H1 (cell line): ENCODE measurements around the gene NINJ2. TPM values are rescaled to one million over a fixed set of nuclear protein-coding genes. Genes with fewer than 3 reads are reported as not detected.

Experiments
- CTCF ChIA-PET: fragments of 300-600 bp; sonication (Branson Sonifier 250); formaldehyde crosslinking; loops from one replicate; lab custom pipeline; 2021; ENCODE audit not compliant: partially characterized antibody; lab: Charles Lee
- POLR2A ChIA-PET: fragments of 300-600 bp; sonication (Branson Sonifier 250); formaldehyde crosslinking; loops from one replicate; lab custom pipeline; 2021; ENCODE audit warnings: inconsistent platforms; ENCODE audit not compliant: partially characterized antibody; lab: Charles Lee
- DNase-seq, 2 experiments: peaks; one replicate each; pipeline versions ENCODE4 v3.0.0 to v3.0.0-alpha.2; 2010 to 2022; ENCODE audit warnings: low spot score in 2 of 2, low read depth in 1 of 2, mixed read lengths in 1 of 2
- FAIRE-seq: peaks from 2 replicates; lab custom pipeline; 2011; peaks lifted over from hg19 to GRCh38; lab: Jason Lieb, UNC
- H2AFZ ChIP-seq: 2 replicates; pipeline ENCODE4 v1.8.1; 2012; ENCODE audit warnings: low read length, inconsistent platforms
- H2AK5ac ChIP-seq: 2 replicates; pipeline ENCODE4 v1.6.1; 2013; ENCODE audit warnings: low read depth, low read length
- H2BK120ac ChIP-seq: replicated peaks from 2 replicates; pipeline ENCODE3; 2013; ENCODE audit warnings: low read depth, low read length, inconsistent platforms
- H2BK12ac ChIP-seq: 2 replicates; pipeline ENCODE4 v1.6.1; 2013; ENCODE audit warnings: low read depth, low read length
- H2BK15ac ChIP-seq: 2 replicates; pipeline ENCODE4 v1.6.1; 2013; ENCODE audit warnings: low read length
- H2BK20ac ChIP-seq: 2 replicates; pipeline ENCODE4 v1.6.1; 2013; ENCODE audit warnings: low read length
- H2BK5ac ChIP-seq: 2 replicates; pipeline ENCODE4 v1.6.1; 2013; ENCODE audit warnings: low read depth, low read length
- H3K14ac ChIP-seq: 2 replicates; pipeline ENCODE4 v1.6.1; 2013; ENCODE audit warnings: inconsistent platforms; ENCODE audit not compliant: insufficient read length
- H3K18ac ChIP-seq: 2 replicates; pipeline ENCODE4 v1.6.1; 2013; ENCODE audit warnings: low read length; ENCODE audit errors: extremely low read depth
- H3K23ac ChIP-seq: 2 replicates; pipeline ENCODE4 v1.6.1; 2013; ENCODE audit warnings: inconsistent platforms; ENCODE audit not compliant: insufficient read length
- H3K23me2 ChIP-seq: 2 replicates; pipeline ENCODE4 v1.6.1; 2013; ENCODE audit warnings: low read depth, low read length
- H3K27ac ChIP-seq: 2 replicates; pipeline ENCODE4 v1.6.1; 2011; ENCODE audit warnings: low read depth, low read length, inconsistent platforms
- H3K27me3 ChIP-seq, 4 experiments: replicated peaks in 1 of 4; 1 replicate in 1 of 4; 2 replicates in 3 of 4; pipeline versions ENCODE4 v1.6.1 to v1.8.1; 2011 to 2013; ENCODE audit warnings: low read length in 3 of 4, mild to moderate bottlenecking in 3 of 4, inconsistent platforms in 2 of 4, mixed read lengths in 2 of 4, moderate library complexity in 1 of 4; ENCODE audit not compliant: control insufficient read depth in 3 of 4, insufficient read depth in 3 of 4; ENCODE audit errors: extremely low read depth in 1 of 4
- H3K36me3 ChIP-seq, 4 experiments: 2 replicates each; pipeline versions ENCODE4 v1.6.1 to v1.8.1; 2011 to 2013; ENCODE audit warnings: mild to moderate bottlenecking in 4 of 4, low read length in 3 of 4, moderate library complexity in 2 of 4, control low read depth in 1 of 4, inconsistent platforms in 1 of 4; ENCODE audit not compliant: insufficient read depth in 4 of 4, control insufficient read depth in 2 of 4
- H3K4ac ChIP-seq: replicated peaks from 2 replicates; pipeline ENCODE3; 2013; ENCODE audit warnings: low read length, low read depth, mixed read lengths, inconsistent platforms; ENCODE audit not compliant: insufficient read length
- H3K4me1 ChIP-seq, 4 experiments: replicated peaks in 1 of 4; 1 replicate in 1 of 4; 2 replicates in 3 of 4; pipeline versions ENCODE4 v1.6.1 to v1.8.1; 2011 to 2013; ENCODE audit warnings: low read length in 3 of 4, inconsistent platforms in 2 of 4, mixed read lengths in 1 of 4; ENCODE audit not compliant: insufficient read depth in 4 of 4, control insufficient read depth in 3 of 4
- H3K4me2 ChIP-seq, 2 experiments: 2 replicates each; pipeline versions ENCODE4 v1.6.1 to v1.8.1; 2011 to 2013; ENCODE audit warnings: low read depth in 2 of 2, low read length in 2 of 2, control low read depth in 1 of 2, inconsistent platforms in 1 of 2, mild to moderate bottlenecking in 1 of 2; ENCODE audit not compliant: insufficient read depth in 1 of 2
- H3K4me3 ChIP-seq, 4 experiments: fragments of 200-600, 300-600 bp in 1 of 4; sonication (generic), shearing (Covaris generic), sonication (Bioruptor Twin) in 1 of 4; 2 replicates each; pipeline versions ENCODE4 v1.5.1 to v1.8.1; 2011 to 2016; ENCODE audit warnings: low read length in 4 of 4, low read depth in 3 of 4, control low read depth in 2 of 4, inconsistent platforms in 2 of 4, mild to moderate bottlenecking in 2 of 4, mixed read lengths in 1 of 4, moderate library complexity in 1 of 4; ENCODE audit not compliant: insufficient read depth in 2 of 4; ENCODE audit errors: extremely low read depth in 1 of 4
- H3K56ac ChIP-seq: replicated peaks from 2 replicates; pipeline ENCODE3; 2013; ENCODE audit warnings: low read depth, mild to moderate bottlenecking, mixed read lengths, low read length, inconsistent platforms; ENCODE audit not compliant: insufficient read length
- H3K79me1 ChIP-seq: 2 replicates; pipeline ENCODE4 v1.6.1; 2013; ENCODE audit warnings: low read depth, low read length, control low read depth
- H3K79me2 ChIP-seq, 2 experiments: 2 replicates each; pipeline versions ENCODE4 v1.6.1 to v1.8.1; 2012 to 2013; ENCODE audit warnings: low read length in 2 of 2, mild to moderate bottlenecking in 2 of 2, inconsistent platforms in 1 of 2; ENCODE audit not compliant: insufficient read depth in 2 of 2, control insufficient read depth in 1 of 2
- H3K9ac ChIP-seq, 4 experiments: replicated peaks in 1 of 4; 1 replicate in 1 of 4; 2 replicates in 3 of 4; pipeline versions ENCODE4 v1.6.1 to v1.8.1; 2011 to 2013; ENCODE audit warnings: low read depth in 3 of 4, low read length in 3 of 4, control low read depth in 2 of 4, mild to moderate bottlenecking in 2 of 4, moderate library complexity in 2 of 4, inconsistent platforms in 1 of 4; ENCODE audit errors: extremely low read depth in 1 of 4
- H3K9me3 ChIP-seq, 2 experiments: 2 replicates each; pipeline versions ENCODE4 v1.6.1 to v1.8.1; 2012 to 2013; ENCODE audit warnings: mild to moderate bottlenecking in 2 of 2, moderate library complexity in 2 of 2, control low read depth in 1 of 2, inconsistent platforms in 1 of 2, low read depth in 1 of 2, low read length in 1 of 2, mixed read lengths in 1 of 2; ENCODE audit not compliant: insufficient read depth in 2 of 2
- H4K20me1 ChIP-seq, 2 experiments: replicated peaks in 1 of 2; 2 replicates each; pipeline versions ENCODE3 to v1.8.1; 2011 to 2013; ENCODE audit warnings: inconsistent platforms in 2 of 2, low read length in 2 of 2, mild to moderate bottlenecking in 1 of 2; ENCODE audit not compliant: insufficient read depth in 2 of 2, control insufficient read depth in 1 of 2
- H4K5ac ChIP-seq: 2 replicates; pipeline ENCODE4 v1.6.1; 2013; ENCODE audit warnings: low read length, low read depth, mixed read lengths, inconsistent platforms; ENCODE audit not compliant: insufficient read length
- H4K8ac ChIP-seq: 2 replicates; pipeline ENCODE4 v1.8.0; 2013; ENCODE audit warnings: mild to moderate bottlenecking, moderate library complexity, low read length, inconsistent platforms; ENCODE audit not compliant: insufficient read depth; ENCODE audit errors: extremely low read depth
- H4K91ac ChIP-seq: replicated peaks from 2 replicates; pipeline ENCODE3; 2013; ENCODE audit warnings: low read length, mixed read lengths, inconsistent platforms; ENCODE audit not compliant: insufficient read length
- CBX8 ChIP-seq: fragments of 300-800, 300-1000 bp; sonication (generic); IDR thresholded peaks from 2 replicates; pipeline ENCODE4 v1.7.1; 2016; ENCODE audit warnings: low read depth, low read length, borderline replicate concordance
- CHD1 ChIP-seq: IDR thresholded peaks from 2 replicates; pipeline ENCODE4 v1.6.1; 2012; ENCODE audit warnings: low read depth, low read length, improper control_type of control experiment
- CHD2 ChIP-seq: IDR thresholded peaks from 2 replicates; pipeline ENCODE4 v1.6.1; 2012; ENCODE audit warnings: low read length, improper control_type of control experiment
- KDM1A ChIP-seq: fragments of 200-600, 300-600 bp; sonication (generic); IDR thresholded peaks from 2 replicates; pipeline ENCODE4 v1.7.1; 2016; ENCODE audit warnings: mild to moderate bottlenecking, low read length, borderline replicate concordance
- MAX ChIP-seq: IDR thresholded peaks from 2 replicates; pipeline ENCODE4 v1.6.1; 2012; ENCODE audit warnings: inconsistent platforms
- RXRA ChIP-seq: IDR thresholded peaks from 2 replicates; pipeline ENCODE4 v1.6.1; 2011; ENCODE audit warnings: low read depth, mild to moderate bottlenecking, low read length, moderate library complexity; ENCODE audit not compliant: insufficient read depth
- SIN3A ChIP-seq, 2 experiments: IDR thresholded peaks in 1 of 2; conservative IDR thresholded peaks in 1 of 2; 2 replicates each; pipeline ENCODE4 v1.6.1; 2011 to 2012; ENCODE audit warnings: low read length in 2 of 2, improper control_type of control experiment in 1 of 2, low read depth in 1 of 2, mild to moderate bottlenecking in 1 of 2
- SP2 ChIP-seq: IDR thresholded peaks from 2 replicates; pipeline ENCODE4 v1.6.1; 2012; ENCODE audit warnings: mild to moderate bottlenecking, low read length, inconsistent platforms
- ZNF274 ChIP-seq: IDR thresholded peaks from 2 replicates; pipeline ENCODE4 v1.7.0; 2012; ENCODE audit warnings: low read length, borderline replicate concordance; ENCODE audit errors: extremely low read depth
- WGBS, 2 experiments: shearing (Covaris generic) in 1 of 2; methylation state at CpG; one replicate each; pipeline versions ENCODE4 v1.1.6 to v1.1.7; 2013 to 2015; ENCODE audit warnings: low lambda C conversion rate in 2 of 2, mixed read lengths in 2 of 2, inconsistent platforms in 1 of 2, low coverage in 1 of 2, missing lambda C conversion rate in 1 of 2; ENCODE audit not compliant: insufficient replicate concordance in 2 of 2, insufficient coverage in 1 of 2, insufficient read length in 1 of 2; ENCODE audit errors: extremely low coverage in 1 of 2, missing lambda C conversion rate in 1 of 2; 5-methylcytosine and 5-hydroxymethylcytosine counted together
- polyA plus RNA-seq, 7 experiments: library from polyadenylated mRNA; depleted of rRNA in 3 of 7; stranded (reverse) in 5 of 7; unstranded in 2 of 7; fragments of >200 nt in 5 of 7; fragments of 200-250 nt in 2 of 7; gene quantifications; 1 replicate in 5 of 7; 2 replicates in 1 of 7; 4 replicates in 1 of 7; pipeline versions ENCODE4 v1.2.1 to v1.2.3, GENCODE V29; 2011 to 2013; ENCODE audit warnings: missing spikeins in 2 of 7, mixed read lengths in 2 of 7
- total RNA-seq: library from RNA; stranded (reverse); fragmentation: NEBNext Ultra II Directional; extraction: Animal tissue kit (Norgen Biotek cat#: 25700); gene quantifications from 2 replicates; pipeline ENCODE4 v1.2.1, GENCODE V29; 2021

The NINJ2 gene
- total and polyA plus RNA-seq, 2 of the 8 experiments (the other 6 are each of a cell fraction or from before 2014, with no cell fraction given), result 1.4 TPM; not detected in 1

- H3K4me2 ChIP-seq, result peak overlapping the region; percentile 23 to 56
- 50% methylated on average over 41 of the region's 45 CpGs; no CpG with 5 or more reads in 1 of the 2 experiments for WGBS, 2 experiments
- peak overlapping the region; percentile 75 for H3K18ac ChIP-seq
- H3K4me3 ChIP-seq, result peak overlapping the region in 2 of 4 experiments; percentile 26 to 41; a peak in 5 of 8 replicates
- H2BK5ac ChIP-seq, result no peak overlapping the region
- no peak overlapping the region for H3K4ac ChIP-seq
- H3K36me3 ChIP-seq, result no peaks in the 10 kb centered on the region
- H2BK20ac ChIP-seq, result 0 out of 2 replicates have a peak overlapping the region, but pooled peaks have one; percentile 72
- no peak overlapping the region for H2BK120ac ChIP-seq
- H3K14ac ChIP-seq, result no peak overlapping the region
- H2AFZ ChIP-seq, result peak overlapping the region; percentile 2; the same call in 1 of the 2 replicates
- peak overlapping the region; percentile 60; the same call in 1 of the 2 replicates for H2BK12ac ChIP-seq
- no peak overlapping the region for H4K5ac ChIP-seq
- peaks cover 2% of the 10 kb centered on the region; the same call in 1 of the 2 replicates for H3K23me2 ChIP-seq
- FAIRE-seq (no peak), DNase-seq (peak in 1 of 2 experiments; percentile 69)
- H4K8ac ChIP-seq, result 0 out of 2 replicates have a peak overlapping the region, but pooled peaks have one; percentile 1
- H4K20me1 ChIP-seq, result no peaks in the 10 kb centered on the region
- H3K27me3 ChIP-seq, result no peaks in the 10 kb centered on the region
- peak overlapping the region; percentile 24; the same call in 1 of the 2 replicates for H2AK5ac ChIP-seq
- H3K9me3 ChIP-seq, result no peaks in the 10 kb centered on the region
- 0 out of 2 replicates have a peak overlapping the region, but pooled peaks have one; percentile 40 for H2BK15ac ChIP-seq
- no peaks in the 10 kb centered on the region for H3K79me1 ChIP-seq
- no peak overlapping the region for H3K23ac ChIP-seq
- H3K27ac ChIP-seq, result no peak overlapping the region
- H3K56ac ChIP-seq, result no peak overlapping the region
- peaks cover 6 to 14% (median 13%) of the 10 kb centered on the region in 4 experiments for H3K4me1 ChIP-seq
- ChIA-PET CTCF (interaction anchor here (0.9 to 2.3 kb wide), 5 partner anchors 11 to 79 kb away, joined by 3 to 9 read pairs (median 3); no protein-coding TSS in a partner anchor), POLR2A (interaction anchor here (0.6 to 3.9 kb wide), 5 partner anchors 12 to 120 kb away, joined by 3 to 16 read pairs (median 3); no protein-coding TSS in a partner anchor)
- no peak overlapping the region for H3K9ac ChIP-seq
- H3K79me2 ChIP-seq, result no peaks in the 10 kb centered on the region
- H4K91ac ChIP-seq, result peak overlapping the region; percentile 86
- no peak for TF ChIP-seq SIN3A (conservative IDR thresholded peaks at IDR 0.05 in 1 of 2, IDR thresholded peaks at IDR 0.05 in 1 of 2; ENCODE audit: low read depth in 1 of 2, low read length in 2 of 2)
- peak; percentile 66; the same call in 1 of the 2 replicates for TF ChIP-seq MAX
- no peak for TF ChIP-seq RXRA
- no peak for TF ChIP-seq CHD1
- TF ChIP-seq KDM1A, result peak; percentile 69
- no peak for TF ChIP-seq CHD2
- no peak for TF ChIP-seq CBX8
- no peak for TF ChIP-seq SP2
- TF ChIP-seq ZNF274, result no peak
These were observed 32.3 kb downstream of the NINJ2 start for GRCh38 chr12:630656-631632.
